Stimulated activated CD4-positive, alpha-beta T cell treated with anti-CD3 and anti-CD28 coated beads, Interleukin-1b, Interleukin-23, amount 100 ng/mL, for 24 hours (primary cell): ENCODE measurements around the gene RNU1-4.
"Not testable (repeated sequence)": the region's sequence is repeated elsewhere in the genome, so short reads cannot be mapped to it uniquely, and the experiment has no call there.

Source experiments
- DNase-seq, 4 experiments: peaks; one replicate each; pipeline ENCODE4 v3.0.0-alpha.2; 2020; ENCODE audit warnings: low read depth in 4 of 4, low spot score in 1 of 4

RNU1-4 gene

DNA sequence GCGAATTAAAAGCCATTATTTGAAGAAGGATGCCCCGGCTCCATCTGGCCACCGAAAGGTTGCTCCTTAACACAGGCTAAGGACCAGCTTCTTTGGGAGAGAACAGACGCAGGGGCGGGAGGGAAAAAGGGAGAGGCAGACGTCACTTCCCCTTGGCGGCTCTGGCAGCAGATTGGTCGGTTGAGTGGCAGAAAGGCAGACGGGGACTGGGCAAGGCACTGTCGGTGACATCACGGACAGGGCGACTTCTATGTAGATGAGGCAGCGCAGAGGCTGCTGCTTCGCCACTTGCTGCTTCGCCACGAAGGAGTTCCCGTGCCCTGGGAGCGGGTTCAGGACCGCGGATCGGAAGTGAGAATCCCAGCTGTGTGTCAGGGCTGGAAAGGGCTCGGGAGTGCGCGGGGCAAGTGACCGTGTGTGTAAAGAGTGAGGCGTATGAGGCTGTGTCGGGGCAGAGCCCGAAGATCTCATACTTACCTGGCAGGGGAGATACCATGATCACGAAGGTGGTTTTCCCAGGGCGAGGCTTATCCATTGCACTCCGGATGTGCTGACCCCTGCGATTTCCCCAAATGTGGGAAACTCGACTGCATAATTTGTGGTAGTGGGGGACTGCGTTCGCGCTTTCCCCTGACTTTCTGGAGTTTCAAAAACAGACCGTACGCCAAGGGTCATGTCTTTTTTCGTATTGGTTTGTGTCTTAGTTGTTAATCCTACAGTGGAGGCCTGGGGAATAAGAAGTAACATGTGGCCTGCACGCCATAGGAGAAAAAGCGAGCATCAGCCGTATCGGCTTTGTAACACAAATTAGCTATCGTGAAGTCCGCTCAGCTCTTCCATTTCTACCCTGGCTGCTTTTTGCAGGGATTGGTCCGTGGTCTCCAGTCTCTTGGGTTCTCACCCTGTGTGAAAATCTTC, at the start of gene RNU1-4:
Gene RNU1-4, plus strand, starts transcription at position 470 of the 918 bp plus-strand sequence.
- not testable (repeated sequence) for DNase-seq

DNA sequence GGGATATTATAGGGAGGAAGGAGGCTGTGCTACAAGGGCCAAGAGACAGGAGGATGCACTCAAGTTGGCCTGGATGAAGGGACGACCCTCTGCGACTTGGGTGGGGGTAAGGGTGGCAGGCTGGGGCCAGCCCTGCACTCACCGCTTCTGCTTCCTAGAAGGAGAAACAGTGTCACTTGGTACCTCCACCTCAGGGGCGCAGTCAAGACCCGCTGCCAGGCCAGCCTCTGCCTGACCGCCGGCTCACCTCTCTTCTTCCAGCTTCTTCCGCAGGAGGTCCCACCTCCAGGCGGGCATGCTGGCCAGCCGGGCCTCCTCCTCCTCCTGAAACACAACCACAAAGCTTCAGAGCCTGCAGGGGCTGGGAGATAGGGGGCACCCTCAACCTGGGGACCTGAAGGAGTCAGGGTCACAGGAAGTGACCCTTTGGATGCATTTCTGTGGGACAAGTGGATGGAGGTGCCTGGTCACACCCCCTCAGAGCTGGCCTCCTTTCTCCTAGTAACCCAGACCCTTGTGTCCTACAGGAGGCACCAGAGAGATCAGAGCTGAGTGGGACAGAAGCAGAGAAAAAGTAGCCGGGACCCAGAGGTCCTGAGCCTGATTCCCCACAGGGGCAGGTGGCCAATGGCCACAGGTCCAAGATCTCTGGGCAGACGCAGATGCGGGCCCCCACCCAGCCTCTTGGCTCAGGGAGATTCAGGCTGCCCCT, 49.2 kb upstream of the RNU1-4 start:
- DNase-seq = not testable (repeated sequence)

DNA sequence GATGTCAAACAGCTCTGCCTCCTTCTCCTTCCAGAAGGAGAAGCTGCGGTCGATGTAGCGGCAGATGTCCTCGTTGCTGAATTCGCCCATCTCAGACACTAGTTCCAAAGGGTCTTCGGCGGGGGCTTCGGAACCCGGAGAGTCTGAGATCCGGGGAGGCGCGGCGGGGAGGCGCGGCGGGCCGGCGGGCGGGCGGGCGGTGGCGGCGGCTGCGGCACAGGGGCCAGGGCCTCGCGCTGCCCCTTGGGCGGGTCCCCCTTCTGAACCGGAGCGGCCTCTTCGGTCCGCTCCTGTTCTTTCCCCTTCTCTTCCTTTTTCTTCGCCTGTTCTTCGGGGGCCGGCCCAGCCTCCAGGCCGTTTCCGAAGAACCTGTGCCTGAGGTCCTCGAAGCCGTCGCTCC, 48.0 kb upstream of the RNU1-4 start:
- DNase-seq = not testable (repeated sequence)

DNA sequence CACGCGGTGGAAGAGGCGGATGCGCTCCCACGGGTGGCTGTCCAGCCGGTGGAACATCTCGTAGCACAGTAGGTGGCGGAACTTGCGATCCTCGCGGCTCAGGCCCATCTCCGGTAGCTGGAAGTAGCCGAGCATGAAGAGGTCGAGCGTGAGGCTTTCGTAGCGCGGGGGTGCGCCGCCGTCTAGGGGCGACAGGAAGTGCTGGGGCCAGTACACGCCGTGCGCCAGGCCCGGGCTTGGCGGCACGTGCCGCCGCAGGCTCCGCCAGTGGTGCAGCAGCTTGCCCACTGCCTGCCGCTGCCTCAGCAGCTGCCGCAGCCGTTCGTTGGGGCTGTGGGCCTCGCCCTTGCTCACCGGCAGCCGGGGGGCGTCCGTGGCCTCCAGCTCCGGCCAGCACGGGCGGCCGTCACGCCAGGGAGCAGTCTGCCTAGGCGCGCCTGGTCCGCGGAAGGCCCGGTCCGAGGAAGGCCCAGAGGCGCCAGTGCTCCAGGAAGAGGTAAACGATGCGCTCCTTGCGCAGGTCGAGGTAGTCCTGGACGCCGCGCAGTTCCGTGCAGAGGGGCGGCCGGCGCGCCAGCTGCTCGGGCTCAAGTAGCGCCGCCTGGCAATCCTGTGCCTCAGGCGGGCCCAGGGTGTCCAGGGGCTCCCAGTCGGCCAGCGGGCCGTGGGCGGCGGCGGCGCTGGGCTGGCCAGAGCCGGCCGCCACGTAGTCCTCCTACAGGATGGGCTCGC, 47.4 kb upstream of the RNU1-4 start:
- DNase-seq = not testable (repeated sequence)

DNA sequence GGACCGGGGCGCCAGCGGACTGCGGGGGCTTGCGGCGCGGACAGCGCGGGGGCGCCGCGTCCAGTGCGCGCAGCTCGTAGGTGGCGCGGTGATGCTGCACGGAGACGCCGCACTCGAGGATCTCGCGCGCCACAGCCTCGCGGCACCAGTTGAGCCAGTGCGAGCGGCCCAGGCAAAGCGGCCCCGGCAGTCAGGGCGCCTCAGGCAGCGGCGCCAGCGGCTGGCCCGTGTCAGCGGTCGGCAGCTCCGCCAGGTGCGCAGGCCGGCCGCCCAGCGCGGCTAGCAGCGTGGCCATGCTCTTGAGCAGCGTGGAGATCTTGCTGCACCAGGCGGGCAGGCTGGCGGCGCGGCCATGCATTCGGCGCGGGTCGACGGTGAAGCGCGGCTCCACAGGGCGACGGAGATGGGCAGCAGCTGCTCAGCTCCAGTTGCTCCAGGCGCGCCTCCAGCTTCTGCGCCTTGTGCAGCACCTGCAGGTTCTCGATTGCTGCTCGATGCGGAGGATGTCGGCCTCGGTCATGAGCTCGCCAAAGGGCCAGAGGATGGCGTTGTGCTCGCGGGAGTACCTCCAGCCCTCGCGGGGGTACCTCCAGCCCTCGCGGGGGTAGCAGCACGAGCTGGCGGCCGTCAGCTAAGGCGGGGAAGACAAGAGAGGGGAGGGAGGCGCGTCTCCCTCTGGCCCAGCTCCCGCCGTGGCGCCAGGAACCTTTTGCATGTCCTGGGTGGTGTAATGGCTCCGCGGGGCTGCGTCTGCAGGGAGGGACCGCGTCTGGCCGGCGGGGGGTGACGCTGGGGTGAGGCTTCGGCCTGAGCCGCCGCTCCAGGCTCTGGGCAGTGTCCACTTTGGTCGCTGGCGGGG, 46.6 kb upstream of the RNU1-4 start:
- not testable (repeated sequence) for DNase-seq

DNA sequence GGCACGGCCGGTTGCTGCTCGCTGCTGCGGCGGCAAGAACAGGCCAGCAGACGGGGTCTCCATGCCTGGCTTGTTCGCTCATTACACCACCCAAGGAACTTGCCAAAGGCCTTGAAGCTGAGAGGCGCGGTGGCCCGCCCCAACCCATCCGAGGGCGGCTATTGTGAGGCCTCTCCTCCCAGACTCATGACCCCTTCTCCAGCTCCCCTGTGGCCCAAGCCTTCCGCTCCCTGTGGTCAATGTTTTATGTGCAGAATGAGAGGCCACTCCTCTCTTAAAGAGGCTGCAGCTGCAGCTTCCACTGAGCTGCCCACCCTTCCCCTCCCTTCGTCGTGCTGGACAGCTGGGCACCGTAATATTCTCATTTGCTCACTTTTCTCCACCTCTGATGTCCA, 46.0 kb upstream of the RNU1-4 start:
- not testable (repeated sequence) for DNase-seq

DNA sequence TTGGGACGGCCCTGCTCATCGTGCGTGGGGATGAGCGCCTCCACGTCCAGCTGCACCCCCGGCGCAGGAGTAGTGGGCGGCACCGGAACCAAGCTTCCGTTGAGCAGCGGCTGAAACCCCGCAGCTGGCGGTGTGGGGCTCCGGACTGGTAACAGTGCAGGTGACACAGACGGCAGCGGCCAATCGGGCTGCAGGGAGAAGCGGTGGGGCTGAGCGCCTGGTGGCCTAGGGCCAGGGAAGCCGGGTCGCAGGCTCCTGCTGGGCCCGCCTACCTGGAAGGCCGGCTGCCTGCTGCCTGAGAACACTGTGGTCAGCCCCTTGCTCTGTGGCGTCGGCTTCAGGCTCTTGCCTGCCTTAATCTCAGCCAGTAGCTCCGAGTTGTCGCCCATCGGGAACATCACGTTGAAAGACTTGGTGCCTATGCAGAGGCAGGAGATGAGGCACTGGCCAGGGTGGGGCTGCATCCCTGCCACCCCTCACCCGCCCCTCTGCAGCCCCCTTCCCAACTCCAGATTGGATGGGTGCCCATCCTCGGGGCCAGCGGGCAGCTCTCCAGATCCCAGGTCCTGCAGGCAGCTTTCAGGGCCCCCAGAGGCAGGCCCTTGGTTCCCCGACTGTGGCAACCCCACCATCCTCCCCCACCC, 43.7 kb upstream of the RNU1-4 start:
- DNase-seq = not testable (repeated sequence)

DNA sequence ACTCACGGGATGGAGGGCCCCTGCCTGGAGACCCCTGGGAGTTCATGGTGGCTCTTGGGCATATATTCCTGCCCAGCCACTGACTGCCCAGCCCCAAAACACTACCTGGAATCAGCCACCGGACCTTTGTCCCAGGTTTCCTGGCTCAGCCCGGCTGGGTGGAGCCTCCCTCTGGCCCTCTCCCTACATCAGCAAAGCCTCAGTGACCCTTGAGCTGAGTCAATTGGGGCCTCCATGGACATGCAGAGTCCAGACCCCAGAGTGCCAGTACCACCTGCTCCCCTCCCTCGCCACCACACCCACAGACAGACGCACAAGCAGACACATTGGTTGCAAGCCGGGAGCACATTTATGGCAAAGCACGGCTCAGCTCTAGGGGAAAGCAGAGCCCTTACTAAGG, 43.2 kb upstream of the RNU1-4 start:
- DNase-seq = not testable (repeated sequence)

DNA sequence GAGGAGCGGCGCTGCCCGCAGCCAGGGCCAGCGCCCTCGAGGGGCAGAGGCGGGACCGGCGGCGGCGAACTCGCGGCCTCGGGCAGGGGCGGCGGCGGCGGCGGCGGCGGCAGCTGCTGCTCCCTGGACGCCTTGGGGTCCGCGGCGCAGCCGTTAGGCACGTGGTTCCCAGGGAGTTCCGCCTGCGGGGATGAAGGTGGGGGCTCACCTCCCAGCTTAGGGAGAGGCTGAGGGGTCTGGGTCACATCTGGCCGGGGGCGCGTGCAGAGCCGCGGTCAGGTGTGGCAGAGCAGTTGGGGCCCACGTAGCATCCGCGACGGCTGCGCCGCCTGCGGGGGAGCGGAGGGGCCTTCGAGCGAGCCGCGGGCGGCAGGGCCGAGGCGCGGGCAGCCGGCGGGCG, 40.9 kb upstream of the RNU1-4 start:
- DNase-seq = not testable (repeated sequence)

DNA sequence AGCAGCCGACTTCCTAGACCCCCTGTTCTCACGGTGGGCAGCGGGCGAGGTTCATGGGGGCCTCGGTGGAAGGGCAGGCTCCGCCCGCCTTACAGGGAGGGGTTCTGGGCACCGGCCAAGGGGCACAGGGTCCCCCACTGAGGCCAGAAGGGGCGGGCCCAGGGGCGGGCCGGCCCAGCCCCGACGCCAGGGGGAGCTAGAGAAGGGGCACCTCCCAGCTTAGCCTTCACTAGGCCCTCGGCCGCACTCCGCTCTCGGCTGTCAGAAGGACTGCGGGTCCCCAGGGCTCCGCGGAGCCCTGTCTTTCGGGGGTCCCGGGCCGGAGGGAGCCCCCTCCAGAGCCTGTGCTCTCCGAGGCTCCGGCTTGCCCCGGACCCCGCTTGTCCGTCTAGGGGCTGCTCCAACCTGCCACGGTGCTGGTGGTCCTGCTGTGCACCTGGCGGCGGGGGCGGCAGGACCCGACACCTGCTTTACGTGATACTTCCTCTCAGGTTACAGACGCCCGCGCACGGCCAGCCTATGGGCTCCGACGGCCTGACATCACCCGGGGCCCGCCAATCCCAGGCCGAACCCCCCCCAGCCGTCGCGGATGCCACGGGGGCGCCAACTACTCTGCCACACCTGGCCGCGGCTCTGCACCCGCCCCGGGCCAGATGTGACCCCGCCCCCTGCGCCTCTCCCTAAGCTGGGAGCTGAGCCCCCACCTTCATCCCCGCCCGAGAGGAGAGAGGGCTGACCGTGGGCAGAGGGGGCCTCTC, 40.0 kb upstream of the RNU1-4 start:
- DNase-seq = not testable (repeated sequence)

DNA sequence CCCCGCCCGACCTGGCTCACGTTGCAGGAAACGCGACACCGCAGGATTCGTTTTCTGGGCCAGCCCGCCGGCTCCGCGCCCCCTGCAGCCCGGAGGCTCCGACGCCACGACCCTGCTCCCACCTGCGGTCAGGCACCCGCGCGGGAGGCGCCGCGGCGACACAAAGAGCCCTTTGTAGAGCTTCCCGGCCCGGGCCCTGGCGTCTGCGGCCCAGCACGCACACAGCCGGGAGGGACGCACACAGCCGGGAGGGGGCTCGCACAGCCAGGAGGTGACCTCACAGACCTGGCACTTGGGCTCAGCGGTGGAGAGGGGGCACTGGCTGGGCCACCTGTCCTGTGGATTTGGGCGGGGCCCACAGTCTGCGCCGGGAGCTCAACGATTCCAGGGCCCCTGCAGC, 39.1 kb upstream of the RNU1-4 start:
- DNase-seq = not testable (repeated sequence)

DNA sequence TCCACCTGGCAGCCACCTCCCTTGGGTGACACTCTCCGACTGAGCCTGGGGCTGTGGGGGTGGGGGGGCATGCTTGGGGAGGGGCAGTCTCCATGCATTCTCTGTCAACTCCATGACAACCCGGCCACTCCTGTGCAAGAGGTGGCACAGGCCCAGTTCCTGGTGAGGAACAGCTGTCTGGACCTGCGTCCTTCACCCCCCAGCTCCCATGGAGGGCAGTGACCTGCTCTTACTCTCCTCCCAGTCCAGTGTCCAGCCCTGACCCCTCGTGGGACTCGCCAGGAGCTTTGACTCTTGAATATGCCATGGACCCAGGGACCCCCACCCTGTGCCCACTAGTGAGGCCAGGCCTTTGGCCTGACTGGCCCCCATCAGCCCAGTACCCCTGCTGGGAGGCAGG, 38.0 kb upstream of the RNU1-4 start:
- DNase-seq = not testable (repeated sequence)

DNA sequence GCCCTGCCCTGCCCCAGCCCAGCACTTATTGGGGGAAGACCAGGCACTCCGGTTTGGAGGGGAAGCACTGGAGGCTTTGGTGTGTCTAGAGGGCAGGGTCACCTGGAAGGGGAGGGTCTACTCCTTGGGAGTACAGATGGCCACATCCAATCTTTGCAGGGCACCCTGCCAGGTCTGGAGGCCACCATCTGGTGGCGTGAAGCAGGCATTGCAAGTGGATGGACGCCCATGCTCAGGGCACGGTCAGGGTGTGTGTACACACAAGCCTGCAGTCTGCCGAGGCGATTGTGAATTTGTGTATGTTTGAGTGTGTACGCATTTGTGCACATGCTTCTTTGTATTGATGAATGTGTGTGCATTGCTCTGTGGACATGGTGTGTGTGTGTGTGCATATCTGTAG, 37.2 kb upstream of the RNU1-4 start:
- DNase-seq = not testable (repeated sequence)

DNA sequence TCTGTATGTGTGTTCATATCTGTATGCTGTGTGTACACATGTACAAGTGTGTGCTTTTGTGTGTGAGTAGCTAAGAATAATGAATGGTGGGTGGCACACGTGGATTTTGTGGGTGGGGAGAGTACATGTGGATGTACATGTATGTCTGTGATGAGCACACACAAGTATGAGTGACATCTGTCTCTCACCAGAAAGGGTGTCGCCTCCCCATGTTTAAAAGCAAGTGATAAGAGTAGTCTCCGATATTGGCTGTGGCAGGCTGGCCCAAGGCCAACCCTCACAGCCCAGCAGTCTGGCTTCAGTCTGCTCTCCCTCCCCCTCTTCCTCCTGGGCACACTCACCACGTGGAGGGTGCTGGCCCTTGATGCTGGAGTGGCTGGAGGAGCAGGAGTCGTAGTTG, 36.7 kb upstream of the RNU1-4 start:
- not testable (repeated sequence) for DNase-seq

DNA sequence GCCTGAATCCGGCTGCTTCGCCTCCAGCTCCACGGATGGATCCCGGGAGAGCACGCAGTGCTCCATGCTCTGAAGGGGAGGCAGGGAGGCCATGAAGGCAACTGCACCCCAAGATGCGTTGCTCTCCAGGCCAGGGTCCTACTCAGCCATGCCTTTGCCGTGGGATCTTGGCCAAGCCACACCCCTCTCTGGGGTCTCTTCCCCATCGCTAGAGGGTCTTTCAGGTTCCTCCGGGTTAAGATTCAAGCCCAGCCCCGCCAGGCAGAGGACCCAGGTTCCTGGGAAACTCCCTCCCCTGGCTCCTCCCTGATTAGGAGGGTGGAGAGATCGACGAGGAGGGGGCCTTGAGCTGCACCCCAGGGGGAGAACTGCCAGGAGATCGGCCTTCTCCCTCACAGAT, 36.2 kb upstream of the RNU1-4 start:
- not testable (repeated sequence) for DNase-seq

DNA sequence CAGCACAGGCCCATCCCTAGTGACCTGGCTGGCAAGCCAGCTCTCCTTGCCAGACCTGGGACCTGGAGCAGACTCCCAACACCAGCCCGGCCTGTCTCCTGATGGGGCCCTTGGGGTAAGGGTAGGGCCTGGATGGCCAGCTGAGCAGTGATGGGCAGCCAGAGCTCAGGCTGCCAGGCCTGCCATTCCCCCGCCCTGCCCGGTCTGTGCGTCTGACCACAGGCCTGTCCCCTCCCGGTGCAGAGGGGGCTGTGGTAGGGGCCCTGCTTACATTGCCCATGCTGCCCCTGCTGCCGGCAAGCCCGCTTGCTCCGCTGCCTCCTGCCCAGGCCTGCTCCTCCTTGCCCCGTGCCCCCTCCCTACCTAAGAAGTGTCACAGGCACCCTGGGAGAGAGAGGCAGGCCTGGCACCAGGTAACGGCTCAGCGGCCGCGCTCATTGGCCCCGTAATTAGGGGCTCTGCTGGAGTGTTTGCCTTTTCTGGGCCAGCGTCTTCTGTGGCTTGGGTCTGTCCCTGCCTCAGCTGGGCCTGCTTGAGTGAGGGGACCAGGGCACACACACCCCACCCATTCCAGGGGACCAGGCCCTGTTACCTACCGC, 35.7 kb upstream of the RNU1-4 start:
- DNase-seq = not testable (repeated sequence)

DNA sequence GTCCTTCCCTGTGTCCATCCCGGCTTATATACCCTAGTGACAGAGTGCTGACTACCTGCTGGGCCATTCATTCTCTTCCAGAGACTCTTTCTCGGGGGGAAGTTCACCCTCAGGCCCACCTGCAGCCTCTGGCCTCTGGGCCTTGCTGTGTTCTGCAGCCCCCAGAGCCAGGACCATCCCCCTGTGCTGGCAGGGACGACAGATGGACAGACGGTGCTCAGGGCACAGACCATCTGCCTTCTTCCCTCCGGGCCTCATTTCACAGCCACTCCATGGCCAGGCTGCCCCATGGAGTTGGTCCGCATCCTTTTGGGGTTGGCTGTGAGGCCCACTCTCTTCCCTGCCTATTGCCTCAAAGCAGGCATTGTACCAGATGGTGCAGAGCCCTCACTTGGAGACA, 34.0 kb upstream of the RNU1-4 start:
- DNase-seq = not testable (repeated sequence)

DNA sequence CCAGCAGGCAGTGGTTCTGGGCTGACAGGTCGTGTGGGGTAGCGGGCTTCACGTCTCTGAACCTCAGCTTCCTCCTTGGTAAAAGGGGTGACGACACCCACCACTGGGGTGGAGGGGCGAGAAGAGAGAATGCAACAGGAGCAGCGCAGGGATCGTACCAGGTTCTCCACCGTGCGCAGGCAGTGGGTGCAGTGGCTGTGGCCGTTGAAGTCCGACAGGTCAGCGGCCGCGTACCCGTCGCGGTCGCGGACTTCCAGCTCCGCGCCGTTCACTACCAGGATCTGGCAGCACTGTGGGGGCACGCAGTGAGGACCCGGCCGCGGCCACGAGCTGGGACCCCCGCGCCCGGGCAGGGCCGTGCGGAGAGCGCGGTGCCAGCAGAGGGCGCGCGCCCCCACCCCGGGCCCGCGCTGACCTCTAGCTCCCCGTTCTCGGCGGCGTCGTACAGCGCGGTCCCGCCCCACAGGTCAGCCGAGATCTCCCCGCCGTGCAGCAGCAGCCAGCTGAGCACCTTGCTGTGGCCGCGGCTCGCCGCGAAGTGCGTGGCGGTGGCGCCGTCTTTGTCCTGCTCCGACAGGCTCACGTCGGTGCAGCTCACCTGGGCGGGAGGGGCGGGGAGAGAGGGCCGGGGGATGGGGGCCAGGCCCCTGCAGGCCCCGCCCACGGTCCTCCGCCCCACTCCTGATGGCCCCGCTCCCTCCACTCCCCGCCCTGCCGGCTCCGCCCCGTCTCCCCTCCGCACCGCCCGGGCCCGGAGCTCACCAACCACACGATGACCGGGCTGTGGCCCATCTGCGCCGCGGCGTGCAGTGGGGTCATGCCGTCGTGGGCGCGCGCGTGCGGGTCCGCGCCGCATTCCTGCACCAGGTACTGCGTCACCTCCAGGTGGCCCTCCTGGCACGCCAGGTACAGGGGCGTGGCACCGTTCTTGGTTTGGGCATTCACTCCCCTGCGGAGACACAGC, 32.9 kb upstream of the RNU1-4 start:
- not testable (repeated sequence) for DNase-seq
